ENCODE data around the gene EMILIN1.

DNA sequence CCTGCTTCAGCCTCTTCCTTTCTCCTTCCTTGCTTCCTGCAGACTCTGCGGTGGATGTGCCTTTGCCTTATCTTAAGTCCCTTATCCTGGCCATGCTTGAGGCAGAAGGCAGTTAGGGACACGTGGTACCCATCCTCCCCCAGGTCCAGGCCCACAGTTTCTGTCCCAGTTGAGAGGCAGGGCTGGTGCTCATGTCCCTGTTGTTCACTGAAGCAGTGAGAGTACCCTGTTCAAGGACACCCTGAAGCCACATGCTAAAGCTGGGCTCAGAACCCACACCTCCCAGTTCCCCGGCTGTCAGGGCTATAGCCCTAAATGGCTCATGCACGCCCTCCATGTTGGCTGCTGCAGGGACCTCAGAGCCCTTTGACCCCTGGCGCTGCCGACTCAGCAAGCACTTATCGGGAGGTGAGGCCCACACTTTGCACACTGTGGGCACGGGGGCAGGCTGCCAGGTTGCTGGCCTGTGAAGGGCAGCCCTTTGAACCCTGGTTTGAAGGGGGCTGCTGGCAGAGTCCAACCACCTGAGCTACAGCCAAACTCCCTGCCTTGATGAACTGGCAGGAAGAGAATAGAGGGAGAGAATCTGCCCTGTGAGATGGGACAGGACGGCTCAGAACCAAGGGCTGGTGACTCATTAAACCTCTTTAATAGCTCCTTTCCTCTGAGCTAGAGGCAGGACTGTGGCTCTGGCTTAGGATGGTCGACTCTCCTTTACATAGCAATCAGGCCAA, 14.4 kb downstream of the EMILIN1 start:
- TF ChIP-seq, protein P1, sequence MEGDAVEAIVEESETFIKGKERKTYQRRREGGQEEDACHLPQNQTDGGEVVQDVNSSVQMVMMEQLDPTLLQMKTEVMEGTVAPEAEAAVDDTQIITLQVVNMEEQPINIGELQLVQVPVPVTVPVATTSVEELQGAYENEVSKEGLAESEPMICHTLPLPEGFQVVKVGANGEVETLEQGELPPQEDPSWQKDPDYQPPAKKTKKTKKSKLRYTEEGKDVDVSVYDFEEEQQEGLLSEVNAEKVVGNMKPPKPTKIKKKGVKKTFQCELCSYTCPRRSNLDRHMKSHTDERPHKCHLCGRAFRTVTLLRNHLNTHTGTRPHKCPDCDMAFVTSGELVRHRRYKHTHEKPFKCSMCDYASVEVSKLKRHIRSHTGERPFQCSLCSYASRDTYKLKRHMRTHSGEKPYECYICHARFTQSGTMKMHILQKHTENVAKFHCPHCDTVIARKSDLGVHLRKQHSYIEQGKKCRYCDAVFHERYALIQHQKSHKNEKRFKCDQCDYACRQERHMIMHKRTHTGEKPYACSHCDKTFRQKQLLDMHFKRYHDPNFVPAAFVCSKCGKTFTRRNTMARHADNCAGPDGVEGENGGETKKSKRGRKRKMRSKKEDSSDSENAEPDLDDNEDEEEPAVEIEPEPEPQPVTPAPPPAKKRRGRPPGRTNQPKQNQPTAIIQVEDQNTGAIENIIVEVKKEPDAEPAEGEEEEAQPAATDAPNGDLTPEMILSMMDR (conservative IDR thresholded peaks at IDR 0.05 in 1 of 2, IDR thresholded peaks at IDR 0.05 in 1 of 2; ENCODE audit: low read depth in 1 of 2, low read length in 2 of 2) = no peak
- TF ChIP-seq EZH2 (IDR thresholded peaks at IDR 0.05; ENCODE audit: low read length, missing control alignments) = no peak

Measured in fibroblast of lung (primary cell).